ENCODE results near the gene HARBI1.

The HARBI1 gene

DNA sequence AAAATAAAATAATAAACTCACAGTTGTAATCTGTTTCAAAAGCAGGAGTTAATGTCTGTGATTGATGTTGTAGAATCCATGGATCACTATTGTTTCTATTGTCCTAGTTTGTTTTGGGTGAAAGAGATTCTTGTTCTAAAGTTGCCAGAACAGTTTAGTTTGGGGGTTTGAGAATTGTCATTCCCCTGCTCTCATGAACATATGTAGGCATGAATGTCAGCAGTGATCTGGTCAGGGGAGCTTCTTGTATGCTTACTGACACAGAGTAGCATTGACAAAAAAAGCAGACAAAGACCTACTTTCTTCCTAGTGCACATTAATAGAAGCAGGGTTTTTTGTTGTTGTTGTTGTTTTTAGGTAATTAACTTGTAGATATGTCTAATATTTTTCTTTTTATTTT lies 44.8 kb upstream of the HARBI1 start:
- H3F3A ChIP-seq (ENCODE audit: low read depth) = no peaks in the 10 kb centered on the region
- H3K36me3 ChIP-seq (ENCODE audit: insufficient read depth, low read length) = peaks cover 68% of the 10 kb centered on the region; the same call in 1 of the 2 replicates
- peaks cover 9% of the 10 kb centered on the region for H3K4me1 ChIP-seq (ENCODE audit: insufficient read depth, low read length, poor library complexity, severe bottlenecking)
- no peaks in the 10 kb centered on the region for H3K9me2 ChIP-seq (replicated peaks; ENCODE audit: low read depth, low read length)
- H3K4me2 ChIP-seq (ENCODE audit: low read depth, low read length, poor library complexity, severe bottlenecking) = no peak overlapping the region
- no peaks in the 10 kb centered on the region for H3K9me3 ChIP-seq (ENCODE audit: insufficient read depth, low read depth, low read length)
- TF ChIP-seq EZH2phosphoT487 (IDR thresholded peaks at IDR 0.05; ENCODE audit: borderline replicate concordance) = no peak
- TF ChIP-seq, protein P1, sequence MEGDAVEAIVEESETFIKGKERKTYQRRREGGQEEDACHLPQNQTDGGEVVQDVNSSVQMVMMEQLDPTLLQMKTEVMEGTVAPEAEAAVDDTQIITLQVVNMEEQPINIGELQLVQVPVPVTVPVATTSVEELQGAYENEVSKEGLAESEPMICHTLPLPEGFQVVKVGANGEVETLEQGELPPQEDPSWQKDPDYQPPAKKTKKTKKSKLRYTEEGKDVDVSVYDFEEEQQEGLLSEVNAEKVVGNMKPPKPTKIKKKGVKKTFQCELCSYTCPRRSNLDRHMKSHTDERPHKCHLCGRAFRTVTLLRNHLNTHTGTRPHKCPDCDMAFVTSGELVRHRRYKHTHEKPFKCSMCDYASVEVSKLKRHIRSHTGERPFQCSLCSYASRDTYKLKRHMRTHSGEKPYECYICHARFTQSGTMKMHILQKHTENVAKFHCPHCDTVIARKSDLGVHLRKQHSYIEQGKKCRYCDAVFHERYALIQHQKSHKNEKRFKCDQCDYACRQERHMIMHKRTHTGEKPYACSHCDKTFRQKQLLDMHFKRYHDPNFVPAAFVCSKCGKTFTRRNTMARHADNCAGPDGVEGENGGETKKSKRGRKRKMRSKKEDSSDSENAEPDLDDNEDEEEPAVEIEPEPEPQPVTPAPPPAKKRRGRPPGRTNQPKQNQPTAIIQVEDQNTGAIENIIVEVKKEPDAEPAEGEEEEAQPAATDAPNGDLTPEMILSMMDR (conservative IDR thresholded peaks at IDR 0.05; ENCODE audit: low read length) = no peak
- no peak overlapping the region for H3K9ac ChIP-seq (ENCODE audit: low read depth, low read length, poor library complexity, severe bottlenecking)
- H2AFZ ChIP-seq (ENCODE audit: low read length) = no peak overlapping the region
- H4K20me1 ChIP-seq (ENCODE audit: insufficient read depth, low read length, poor library complexity, severe bottlenecking) = no peaks in the 10 kb centered on the region
- no peaks in the 10 kb centered on the region for H3K79me2 ChIP-seq (ENCODE audit: insufficient read depth, low read length)
- no peaks in the 10 kb centered on the region for H3K27me3 ChIP-seq (ENCODE audit: insufficient read depth, low read length, poor library complexity, severe bottlenecking)
- no peak overlapping the region for H3K4me3 ChIP-seq (ENCODE audit: low read length, poor library complexity, severe bottlenecking)

DNA sequence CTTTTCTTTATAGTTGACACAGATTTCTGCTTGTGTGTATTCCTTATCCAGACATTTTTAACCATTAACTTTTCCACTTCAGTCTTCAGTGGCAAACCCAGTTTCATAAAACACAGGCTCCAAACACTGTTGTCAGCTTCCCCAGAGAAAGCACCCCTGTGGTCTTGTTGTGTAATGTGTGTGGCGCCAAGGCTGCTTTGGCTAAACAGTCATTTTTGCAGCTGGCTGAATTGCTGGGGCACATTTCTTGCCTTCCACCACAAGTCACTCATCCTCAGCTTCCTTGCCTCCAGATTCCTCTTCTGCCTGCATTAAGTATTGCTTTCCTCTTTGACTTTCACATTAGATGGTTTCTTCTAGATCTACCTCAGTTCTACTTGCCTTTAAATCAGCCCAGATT lies 42.9 kb upstream of the HARBI1 start:
- no peaks in the 10 kb centered on the region for H3K9me2 ChIP-seq (replicated peaks; ENCODE audit: low read depth, low read length)
- H3K4me3 ChIP-seq (ENCODE audit: low read length, poor library complexity, severe bottlenecking) = no peak overlapping the region
- no peak overlapping the region for H2AFZ ChIP-seq (ENCODE audit: low read length)
- H3K4me1 ChIP-seq (ENCODE audit: insufficient read depth, low read length, poor library complexity, severe bottlenecking) = peaks cover 5% of the 10 kb centered on the region
- H4K20me1 ChIP-seq (ENCODE audit: insufficient read depth, low read length, poor library complexity, severe bottlenecking) = no peaks in the 10 kb centered on the region
- TF ChIP-seq, protein P1 (conservative IDR thresholded peaks at IDR 0.05; ENCODE audit: low read length) = no peak
- TF ChIP-seq EZH2phosphoT487 (IDR thresholded peaks at IDR 0.05; ENCODE audit: borderline replicate concordance) = no peak
- no peaks in the 10 kb centered on the region for H3K27me3 ChIP-seq (ENCODE audit: insufficient read depth, low read length, poor library complexity, severe bottlenecking)
- H3K9ac ChIP-seq (ENCODE audit: low read depth, low read length, poor library complexity, severe bottlenecking) = peak overlapping the region; percentile 22
- no peak overlapping the region for H3K4me2 ChIP-seq (ENCODE audit: low read depth, low read length, poor library complexity, severe bottlenecking)
- no peaks in the 10 kb centered on the region for H3K79me2 ChIP-seq (ENCODE audit: insufficient read depth, low read length)
- no peaks in the 10 kb centered on the region for H3F3A ChIP-seq (ENCODE audit: low read depth)
- no peaks in the 10 kb centered on the region for H3K9me3 ChIP-seq (ENCODE audit: insufficient read depth, low read depth, low read length)
- peaks cover 70% of the 10 kb centered on the region; the same call in 1 of the 2 replicates for H3K36me3 ChIP-seq (ENCODE audit: insufficient read depth, low read length)

DNA sequence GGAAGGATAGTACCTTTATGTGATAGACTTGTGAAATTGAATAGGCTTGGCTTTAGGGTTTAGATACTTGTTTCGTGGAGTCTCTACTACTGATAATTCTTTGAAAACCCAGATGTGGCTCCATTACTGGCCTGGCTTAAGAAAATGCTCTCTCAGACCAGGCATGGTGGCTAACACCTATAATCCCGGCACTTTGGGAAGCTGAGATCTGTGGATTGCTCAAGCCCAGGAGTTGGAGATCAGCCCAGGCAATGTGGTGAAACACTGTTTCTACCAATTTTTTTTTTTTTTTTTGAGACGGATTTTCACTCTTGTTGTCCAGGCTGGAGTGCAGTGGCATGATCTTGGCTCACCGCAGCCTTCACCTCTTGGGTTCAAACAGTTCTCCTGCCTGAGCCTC lies 41.2 kb upstream of the HARBI1 start:
- peaks cover under 1% of the 10 kb centered on the region for H3K4me1 ChIP-seq (ENCODE audit: insufficient read depth, low read length, poor library complexity, severe bottlenecking)

More for the DNA sequence above, 41.2 kb upstream of the HARBI1 start:
- H3K36me3 ChIP-seq (ENCODE audit: insufficient read depth, low read length) = peaks cover 63% of the 10 kb centered on the region; the same call in 1 of the 2 replicates
- H4K20me1 ChIP-seq (ENCODE audit: insufficient read depth, low read length, poor library complexity, severe bottlenecking) = no peaks in the 10 kb centered on the region
- H3K79me2 ChIP-seq (ENCODE audit: insufficient read depth, low read length) = no peaks in the 10 kb centered on the region
- no peaks in the 10 kb centered on the region for H3F3A ChIP-seq (ENCODE audit: low read depth)
- H3K9ac ChIP-seq (ENCODE audit: low read depth, low read length, poor library complexity, severe bottlenecking) = no peak overlapping the region
- no peaks in the 10 kb centered on the region for H3K27me3 ChIP-seq (ENCODE audit: insufficient read depth, low read length, poor library complexity, severe bottlenecking)
- H3K9me2 ChIP-seq (replicated peaks; ENCODE audit: low read depth, low read length) = no peaks in the 10 kb centered on the region
- H2AFZ ChIP-seq (ENCODE audit: low read length) = no peak overlapping the region
- no peak overlapping the region for H3K4me2 ChIP-seq (ENCODE audit: low read depth, low read length, poor library complexity, severe bottlenecking)
- TF ChIP-seq, protein P1 (conservative IDR thresholded peaks at IDR 0.05; ENCODE audit: low read length) = no peak
- no peak for TF ChIP-seq EZH2phosphoT487 (IDR thresholded peaks at IDR 0.05; ENCODE audit: borderline replicate concordance)
- H3K4me3 ChIP-seq (ENCODE audit: low read length, poor library complexity, severe bottlenecking) = no peak overlapping the region
- H3K9me3 ChIP-seq (ENCODE audit: insufficient read depth, low read depth, low read length) = no peaks in the 10 kb centered on the region
